Mesothelial cell of epicardium (in vitro differentiated cells): ENCODE data around the gene ALKBH1. TPM values are rescaled to one million over a fixed set of nuclear protein-coding genes. Genes with fewer than 3 reads are reported as not detected.
"Not testable (repeated sequence)": the region's sequence is repeated elsewhere in the genome, so short reads cannot be mapped to it uniquely, and the experiment has no call there.

Experiments
- DNase-seq, 2 experiments: peaks; one replicate each; pipeline ENCODE4 v3.0.0; 2021; ENCODE audit warnings: low spot score in 2 of 2; ENCODE audit not compliant: unreplicated experiment in 2 of 2
- H3K27ac Mint-ChIP-seq: 2 replicates; pipeline ENCODE4 v1.8.0; 2021; ENCODE audit warnings: mixed read lengths
- H3K27me3 Mint-ChIP-seq: 2 replicates; pipeline ENCODE4 v1.8.0; 2021; ENCODE audit warnings: low read depth, mixed read lengths
- H3K36me3 Mint-ChIP-seq: 2 replicates; pipeline ENCODE4 v1.8.0; 2021; ENCODE audit warnings: mixed read lengths
- H3K4me1 Mint-ChIP-seq: 2 replicates; pipeline ENCODE4 v1.8.0; 2021; ENCODE audit warnings: mixed read lengths
- H3K4me3 Mint-ChIP-seq: 2 replicates; pipeline ENCODE4 v1.8.0; 2021; ENCODE audit warnings: mild to moderate bottlenecking, moderate library complexity, mixed read lengths
- H3K9me3 Mint-ChIP-seq: 2 replicates; pipeline ENCODE4 v1.8.0; 2021; ENCODE audit warnings: mixed read lengths
- total RNA-seq: library from RNA; stranded (reverse); gene quantifications from 3 replicates; pipeline ENCODE4 v1.2.1, GENCODE V29; 2021
- TF ChIP-seq, protein P1 (sequence below): fragments of 200-600 bp; sonication (generic); IDR thresholded peaks from one replicate; pipeline ENCODE4 v1.5.0; 2021; ENCODE audit warnings: antibody characterized with exemption; ENCODE audit not compliant: unreplicated experiment

The ALKBH1 gene
- total RNA-seq, result 10.9 to 13.2 TPM (median 12.3 TPM) in 3 replicates

GRCh38 chr14:77707724-77708408, at the start of gene ALKBH1, which contains the start of gene SLIRP:
Gene ALKBH1 (minus strand): TSS chr14:77708023. CDS start chr14:77708004, 19 bp downstream.
Gene SLIRP (plus strand): TSS chr14:77708103. CDS start chr14:77708112, 9 bp downstream.
- TF ChIP-seq, protein P1, sequence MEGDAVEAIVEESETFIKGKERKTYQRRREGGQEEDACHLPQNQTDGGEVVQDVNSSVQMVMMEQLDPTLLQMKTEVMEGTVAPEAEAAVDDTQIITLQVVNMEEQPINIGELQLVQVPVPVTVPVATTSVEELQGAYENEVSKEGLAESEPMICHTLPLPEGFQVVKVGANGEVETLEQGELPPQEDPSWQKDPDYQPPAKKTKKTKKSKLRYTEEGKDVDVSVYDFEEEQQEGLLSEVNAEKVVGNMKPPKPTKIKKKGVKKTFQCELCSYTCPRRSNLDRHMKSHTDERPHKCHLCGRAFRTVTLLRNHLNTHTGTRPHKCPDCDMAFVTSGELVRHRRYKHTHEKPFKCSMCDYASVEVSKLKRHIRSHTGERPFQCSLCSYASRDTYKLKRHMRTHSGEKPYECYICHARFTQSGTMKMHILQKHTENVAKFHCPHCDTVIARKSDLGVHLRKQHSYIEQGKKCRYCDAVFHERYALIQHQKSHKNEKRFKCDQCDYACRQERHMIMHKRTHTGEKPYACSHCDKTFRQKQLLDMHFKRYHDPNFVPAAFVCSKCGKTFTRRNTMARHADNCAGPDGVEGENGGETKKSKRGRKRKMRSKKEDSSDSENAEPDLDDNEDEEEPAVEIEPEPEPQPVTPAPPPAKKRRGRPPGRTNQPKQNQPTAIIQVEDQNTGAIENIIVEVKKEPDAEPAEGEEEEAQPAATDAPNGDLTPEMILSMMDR, result no peak
- Mint-ChIP-seq H3K27ac (peak within 1 kb of the TSS; percentile 94), H3K4me3 (peak within 1 kb of the TSS; percentile 96), H3K27me3 (no peaks in the 10 kb centered on the region), H3K9me3 (no peaks in the 10 kb centered on the region), H3K4me1 (peaks cover 27% of the 10 kb centered on the region), H3K36me3 (peaks cover 3% of the 10 kb centered on the region)
- DNase-seq, result peak; percentile 49 to 74

DNA sequence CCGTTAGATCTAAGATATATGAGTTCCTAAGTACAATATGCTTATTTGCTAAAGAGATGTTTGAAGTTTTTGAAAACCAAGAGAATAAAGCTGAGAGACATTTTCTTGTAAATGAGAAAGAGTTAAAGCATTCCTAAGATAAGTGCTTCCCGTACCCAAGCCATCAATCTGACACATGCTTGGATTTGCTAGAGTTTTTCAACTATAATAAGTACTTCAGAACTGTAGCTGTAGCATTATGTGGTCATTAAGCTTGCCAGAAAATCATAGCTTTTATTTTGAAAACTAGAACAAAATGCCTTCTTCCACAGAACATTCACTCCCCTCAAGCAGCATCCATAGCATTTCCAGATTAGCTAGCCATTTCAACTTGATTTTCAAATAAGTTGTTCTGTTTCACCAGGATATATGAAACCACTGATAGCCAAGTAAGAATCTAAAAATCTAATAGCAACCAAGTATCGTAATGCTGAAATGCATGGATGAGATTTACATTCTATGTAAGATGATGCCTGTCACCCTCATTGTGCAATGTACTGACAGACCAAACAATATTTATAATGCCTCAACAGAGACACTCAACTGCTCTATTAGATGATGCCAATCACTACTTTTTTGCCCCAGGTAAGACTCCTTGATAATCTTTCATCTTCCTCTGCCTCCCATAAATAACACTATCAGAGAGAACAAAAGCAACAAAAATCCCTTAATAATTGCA, 45.1 kb upstream of the ALKBH1 start:
- Mint-ChIP-seq H3K4me1 (peaks cover 8% of the 10 kb centered on the region), H3K4me3 (no peak overlapping the region), H3K27ac (peak overlapping the region; percentile 16), H3K27me3 (no peaks in the 10 kb centered on the region), H3K36me3 (peaks cover 46% of the 10 kb centered on the region), H3K9me3 (no peaks in the 10 kb centered on the region)
- DNase-seq, result no peak
- TF ChIP-seq, protein P1, result no peak

GRCh38 chr14:77752266-77752665, 44.4 kb upstream of the ALKBH1 start:
- no peak for DNase-seq
- H3K4me3 Mint-ChIP-seq, result no peak overlapping the region
- H3K27ac Mint-ChIP-seq, result peak overlapping the region; percentile 16
- H3K9me3 Mint-ChIP-seq, result no peaks in the 10 kb centered on the region
- TF ChIP-seq, protein P1, result no peak
- H3K27me3 Mint-ChIP-seq, result no peaks in the 10 kb centered on the region
- peaks cover 44% of the 10 kb centered on the region for H3K36me3 Mint-ChIP-seq
- H3K4me1 Mint-ChIP-seq, result peaks cover 8% of the 10 kb centered on the region

DNA sequence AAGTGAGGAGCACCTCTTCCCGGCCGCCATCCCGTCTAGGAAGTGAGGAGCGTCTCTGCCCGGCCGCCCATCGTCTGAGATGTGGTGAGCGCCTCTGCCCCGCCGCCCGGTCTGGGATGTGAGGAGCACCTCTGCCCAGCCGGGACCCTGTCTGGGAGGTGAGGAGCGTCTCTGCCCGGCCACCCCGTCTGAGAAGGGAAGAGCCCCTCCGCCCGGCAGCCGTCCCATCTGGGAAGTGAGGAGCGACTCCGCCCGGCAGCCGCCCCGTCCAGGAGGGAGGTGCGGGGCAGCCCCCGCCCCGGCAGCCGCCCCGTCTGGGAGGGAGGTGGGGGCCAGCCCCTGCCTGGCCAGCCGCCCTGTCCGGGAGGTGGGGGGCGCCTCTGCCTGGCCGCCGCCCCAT, 39.6 kb upstream of the ALKBH1 start:
- not testable (repeated sequence) for H3K27me3 Mint-ChIP-seq, DNase-seq, H3K27ac Mint-ChIP-seq, H3K4me1 Mint-ChIP-seq, H3K4me3 Mint-ChIP-seq, H3K9me3 Mint-ChIP-seq
- peaks cover 41% of the 10 kb centered on the region for H3K36me3 Mint-ChIP-seq

DNA sequence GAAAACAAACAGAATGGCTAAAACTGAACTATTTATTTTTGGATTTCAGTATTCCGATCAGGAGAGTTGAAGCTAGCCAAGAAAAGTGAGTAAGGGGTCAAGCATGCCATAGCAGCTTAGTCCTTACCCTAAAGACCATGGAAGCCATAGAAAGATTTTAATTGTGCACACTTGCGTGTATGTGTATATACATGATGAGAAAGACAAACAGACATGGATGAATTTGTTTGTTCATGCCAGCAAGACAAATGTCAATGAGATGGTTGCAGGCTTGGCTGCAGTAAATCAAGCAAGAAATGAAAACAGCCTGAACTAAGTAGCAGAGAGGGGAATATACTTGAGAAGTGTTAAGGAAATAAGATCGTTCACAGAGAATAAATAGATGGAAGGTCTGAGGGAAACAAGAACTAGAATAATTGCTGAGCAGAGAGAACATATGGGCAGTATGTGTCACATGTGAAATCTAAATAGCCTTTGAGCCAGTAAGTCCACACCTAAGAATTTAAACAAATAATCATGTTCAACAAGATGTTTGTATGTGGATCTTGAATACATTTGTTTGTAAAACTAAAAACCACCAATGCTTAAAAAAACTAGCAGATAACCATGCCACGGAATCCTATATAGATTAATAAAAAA, 38.4 kb upstream of the ALKBH1 start:
- Mint-ChIP-seq H3K4me3 (no peak overlapping the region), H3K4me1 (no peaks in the 10 kb centered on the region), H3K9me3 (peaks cover 9% of the 10 kb centered on the region), H3K27ac (no peak overlapping the region), H3K27me3 (no peaks in the 10 kb centered on the region), H3K36me3 (peaks cover 41% of the 10 kb centered on the region)
- TF ChIP-seq, protein P1, result no peak
- no peak for DNase-seq

DNA sequence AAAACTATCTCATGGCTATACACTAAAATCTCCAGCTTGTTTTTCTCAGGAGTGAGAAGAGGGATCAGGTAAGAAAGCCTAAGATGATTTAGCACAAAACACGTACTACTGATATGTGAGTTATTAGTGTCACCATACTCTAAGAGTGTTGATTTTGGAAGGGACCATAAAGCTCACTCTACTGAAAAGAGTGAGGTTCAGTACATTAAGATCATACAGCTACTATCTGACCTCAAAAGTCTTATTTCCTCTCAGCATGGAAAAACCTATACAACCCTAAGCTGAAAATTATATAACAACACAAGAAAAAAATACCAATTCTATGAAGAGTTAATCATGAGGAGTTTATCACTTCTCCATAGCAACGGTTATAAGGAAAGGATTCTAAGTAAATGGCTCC, 33.6 kb upstream of the ALKBH1 start:
- H3K36me3 Mint-ChIP-seq, result peaks cover 27% of the 10 kb centered on the region
- H3K9me3 Mint-ChIP-seq, result peaks cover 9% of the 10 kb centered on the region
- no peaks in the 10 kb centered on the region for H3K27me3 Mint-ChIP-seq
- no peak for DNase-seq
- no peak overlapping the region for H3K27ac Mint-ChIP-seq
- H3K4me3 Mint-ChIP-seq, result no peak overlapping the region
- no peaks in the 10 kb centered on the region for H3K4me1 Mint-ChIP-seq
- TF ChIP-seq, protein P1, result no peak
